AG08396 (cell line): ENCODE measurements around the gene MAML3.

Experiments
- DNase-seq: peaks from one replicate; pipeline ENCODE4 v3.0.0; 2012; ENCODE audit warnings: low spot score, mixed read lengths

Gene MAML3

GRCh38 chr4:140071806-140072205 lies 82.2 kb downstream of the MAML3 start:
- peak; percentile 55 for DNase-seq

GRCh38 chr4:140070973-140071372 lies 83.0 kb downstream of the MAML3 start:
- DNase-seq: no peak

- no peak for DNase-seq
These were observed 83.6 kb downstream of the MAML3 start for GRCh38 chr4:140070366-140070765.

GRCh38 chr4:140069066-140069465 lies 84.9 kb downstream of the MAML3 start:
- no peak for DNase-seq

- no peak for DNase-seq
These were observed 85.7 kb downstream of the MAML3 start for GRCh38 chr4:140068271-140068670.

GRCh38 chr4:140066031-140066930 lies 87.7 kb downstream of the MAML3 start:
- no peak for DNase-seq

GRCh38 chr4:140065393-140065792 lies 88.6 kb downstream of the MAML3 start:
- no peak for DNase-seq

GRCh38 chr4:140061659-140062289 lies 92.2 kb downstream of the MAML3 start:
- no peak for DNase-seq

- no peak for DNase-seq
These were observed 92.8 kb downstream of the MAML3 start for GRCh38 chr4:140061194-140061593.

- DNase-seq: no peak
These were observed 94.8 kb downstream of the MAML3 start for GRCh38 chr4:140059159-140059558.

- no peak for DNase-seq
These were observed 96.3 kb downstream of the MAML3 start for GRCh38 chr4:140057701-140058100.

- no peak for DNase-seq
These were observed 98.0 kb downstream of the MAML3 start for GRCh38 chr4:140056015-140056414.

- no peak for DNase-seq
These were observed 99.1 kb downstream of the MAML3 start for GRCh38 chr4:140054861-140055260.

GRCh38 chr4:140053185-140053584 lies 100.8 kb downstream of the MAML3 start:
- DNase-seq: no peak

- no peak for DNase-seq
These were observed 101.9 kb downstream of the MAML3 start for GRCh38 chr4:140052050-140052449.

- no peak for DNase-seq
These were observed 103.9 kb downstream of the MAML3 start for GRCh38 chr4:140049849-140050637.

GRCh38 chr4:140049024-140049848 lies 104.7 kb downstream of the MAML3 start:
- no peak for DNase-seq

GRCh38 chr4:140048419-140048995 lies 105.5 kb downstream of the MAML3 start:
- DNase-seq: no peak

GRCh38 chr4:140047786-140048185 lies 106.2 kb downstream of the MAML3 start:
- no peak for DNase-seq

GRCh38 chr4:140047017-140047640 lies 106.9 kb downstream of the MAML3 start:
- DNase-seq: no peak

- no peak for DNase-seq
These were observed 107.4 kb downstream of the MAML3 start for GRCh38 chr4:140046543-140046942.
